K562 (cell line): Measurements from ENCODE around the gene NRROS. TPM values are rescaled to one million over a fixed set of nuclear protein-coding genes. Genes with fewer than 3 reads are reported as not detected.

Experiments used
- ATAC-seq: fragments of 200-7000 bp; cut with Tn5 transposase; 3 replicates; pipeline ENCODE4 v1.9.1; 2020; ENCODE audit warnings: moderate library complexity
- BruUV-seq: library from RNA; stranded (reverse); fragments of 400-500 nt; replicated peaks from 2 replicates; lab custom pipeline; 2021; lab: Mats Ljungman, UMichigan
- CTCF ChIA-PET: fragments of 300-600 bp; formaldehyde crosslinking; extraction: SDS; loops from one replicate; lab custom pipeline; 2021; ENCODE audit warnings: low intra/inter-chr PET ratio; lab: Yijun Ruan, JAX
- POLR2A ChIA-PET: fragments of 300-600, 350-650 bp; sonication (Branson Sonifier 250); formaldehyde crosslinking; extraction: SDS; loops from one replicate; lab custom pipeline; 2021; ENCODE audit warnings: antibody characterized with exemption, inconsistent platforms; lab: Yijun Ruan, JAX
- DNase-seq, 4 experiments: peaks; one replicate each; pipeline versions ENCODE4 v3.0.0 to v3.0.0-alpha.2; 2011 to 2018; ENCODE audit warnings: low spot score in 3 of 4, mixed read lengths in 3 of 4; ENCODE audit errors: extremely low read depth in 1 of 4
- FAIRE-seq: peaks from 2 replicates; lab custom pipeline; 2011; peaks lifted over from hg19 to GRCh38; lab: Jason Lieb, UNC
- H2AFZ ChIP-seq: 2 replicates; pipeline ENCODE4 v1.6.0; 2011; ENCODE audit warnings: low read depth, low read length, control low read depth, inconsistent platforms
- H3K27ac ChIP-seq: fragments of 200-600 bp; 3 replicates; pipeline ENCODE4 v1.8.0; 2011; ENCODE audit warnings: low read depth, mild to moderate bottlenecking, control low read depth, inconsistent platforms, low read length, moderate library complexity, mixed read lengths; ENCODE audit errors: extremely low read depth
- H3K27me3 ChIP-seq, 2 experiments: fragments of 300-600 bp in 1 of 2; 2 replicates in 1 of 2; 3 replicates in 1 of 2; pipeline versions ENCODE4 v1.6.0 to v1.8.0; 2011; ENCODE audit warnings: inconsistent platforms in 2 of 2, low read length in 2 of 2, mild to moderate bottlenecking in 1 of 2, mixed read lengths in 1 of 2, moderate library complexity in 1 of 2; ENCODE audit not compliant: control insufficient read depth in 2 of 2, insufficient read depth in 2 of 2
- H3K36me3 ChIP-seq: fragments of 300-600 bp; 3 replicates; pipeline ENCODE4 v1.8.0; 2011; ENCODE audit warnings: mild to moderate bottlenecking, low read length, inconsistent platforms; ENCODE audit not compliant: control insufficient read depth, insufficient read depth
- H3K4me1 ChIP-seq, 2 experiments: fragments of 200-600 bp in 1 of 2; replicated peaks in 1 of 2; 2 replicates in 1 of 2; 3 replicates in 1 of 2; pipeline versions ENCODE4 v1.5.1 to v1.8.0; 2011; ENCODE audit warnings: inconsistent platforms in 2 of 2, low read length in 2 of 2, mild to moderate bottlenecking in 1 of 2, mixed read lengths in 1 of 2, moderate library complexity in 1 of 2; ENCODE audit not compliant: control insufficient read depth in 2 of 2, insufficient read depth in 2 of 2
- H3K4me2 ChIP-seq: 2 replicates; pipeline ENCODE4 v1.6.1; 2011; ENCODE audit warnings: low read length, control low read depth, inconsistent platforms, mixed read lengths; ENCODE audit not compliant: insufficient read depth
- H3K4me3 ChIP-seq: fragments of 200-600 bp; sonication (generic), shearing (Covaris generic); 2 replicates; pipeline ENCODE4 v1.5.1; 2016; ENCODE audit warnings: control low read depth, inconsistent platforms
- H3K79me2 ChIP-seq: fragments of 200-600 bp; 3 replicates; pipeline ENCODE4 v1.8.0; 2011; ENCODE audit warnings: low read length, inconsistent platforms; ENCODE audit not compliant: control insufficient read depth, insufficient read depth
- H3K9ac ChIP-seq, 2 experiments: 2 replicates each; pipeline versions ENCODE4 v1.6.0 to v1.6.1; 2011; ENCODE audit warnings: low read depth in 2 of 2, low read length in 2 of 2, control low read depth in 1 of 2, inconsistent platforms in 1 of 2, mild to moderate bottlenecking in 1 of 2, mixed read lengths in 1 of 2; ENCODE audit not compliant: insufficient read depth in 1 of 2
- H3K9me1 ChIP-seq: one replicate; pipeline ENCODE4 v1.6.0; 2011; ENCODE audit warnings: inconsistent platforms, mild to moderate bottlenecking, low read length, moderate library complexity; ENCODE audit not compliant: control insufficient read depth, insufficient read depth
- H3K9me3 ChIP-seq: replicated peaks from 2 replicates; pipeline ENCODE4 v1.5.1; 2011; ENCODE audit warnings: low read depth, low read length, inconsistent platforms; ENCODE audit not compliant: control insufficient read depth, insufficient read depth
- H4K20me1 ChIP-seq: replicated peaks from 2 replicates; pipeline ENCODE4 v1.6.1; 2011; ENCODE audit warnings: low read length, inconsistent platforms, mixed read lengths; ENCODE audit not compliant: control insufficient read depth, insufficient read depth
- KDM1A ChIP-seq, 2 experiments: fragments of 450-650 bp; IDR thresholded peaks; 2 replicates each; pipeline ENCODE4 v1.6.1; 2016; ENCODE audit warnings: mild to moderate bottlenecking in 2 of 2
- RBM25 ChIP-seq: fragments of 200-400 bp; formaldehyde crosslinking; IDR thresholded peaks from 2 replicates; pipeline ENCODE4 v1.6.1; 2018; ENCODE audit warnings: low read length, low read depth, moderate library complexity; ENCODE audit not compliant: severe bottlenecking
- SRSF7 ChIP-seq: fragments of 200-400 bp; formaldehyde crosslinking; optimal IDR thresholded peaks from 2 replicates; pipeline ENCODE3; 2017; ENCODE audit warnings: mild to moderate bottlenecking, low read depth, low read length
- ZNF121 ChIP-seq: sonication (generic); formaldehyde crosslinking; conservative IDR thresholded peaks from 2 replicates; pipeline ENCODE4 v1.8.0; 2022; ENCODE audit warnings: missing genetic modification reagents
- ZNF696 ChIP-seq: fragments of 250-450 bp; sonication (Bioruptor Pico); conservative IDR thresholded peaks from 2 replicates; pipeline ENCODE4 v1.4.0; 2020; ENCODE audit warnings: mild to moderate bottlenecking, moderate library complexity
- ZNF785 ChIP-seq: fragments of 250-450 bp; sonication (Bioruptor Pico); IDR thresholded peaks from 2 replicates; pipeline ENCODE4 v1.4.0; 2020; ENCODE audit warnings: mild to moderate bottlenecking
- WGBS: fragments of 100-300 bp; shearing (Covaris generic); methylation state at CpG from one replicate; pipeline ENCODE4 v1.1.6; 2016; ENCODE audit warnings: low coverage, mixed read lengths; ENCODE audit not compliant: insufficient coverage; ENCODE audit errors: missing lambda C conversion rate; 5-methylcytosine and 5-hydroxymethylcytosine counted together
- in situ Hi-C: fragments of 300-500 bp; cut with MboI; formaldehyde crosslinking; loops from 4 replicates; pipeline ENCODE4 v1.15.0; 2018; ENCODE audit warnings: inconsistent platforms, mixed read lengths
- intact Hi-C: fragments of 100-400 bp; cut with micrococcal nuclease; formaldehyde crosslinking; loops from 2 replicates; pipeline ENCODE4 v1.14.2; 2022
- polyA plus RNA-seq, 8 experiments: library from polyadenylated mRNA; depleted of rRNA in 4 of 8; stranded (reverse) in 5 of 8; unstranded in 3 of 8; fragments of >200 nt; fragmentation: Nextera tagmentation in 2 of 8; fragmentation: Illumina TruSeq in 1 of 8; extraction: Ambion mirVana in 2 of 8; extraction: Trizol in 1 of 8; gene quantifications; 2 replicates each; pipeline versions ENCODE4 v1.2.1 to v1.2.3, GENCODE V29; 2011 to 2014; ENCODE audit warnings: inconsistent platforms in 1 of 8, missing spikeins in 1 of 8
- total RNA-seq, 7 experiments: library from RNA; depleted of rRNA in 6 of 7; stranded (reverse); fragments of >200 nt in 6 of 7; fragmentation: Illumina TruSeq in 2 of 7; extraction: Trizol in 2 of 7; gene quantifications; 2 replicates each; pipeline versions ENCODE4 v1.2.1 to v1.2.3, GENCODE V29; 2011 to 2021; ENCODE audit warnings: low replicate concordance in 1 of 7

Gene NRROS
- total and polyA plus RNA-seq, 9 of the 15 experiments (the other 6 are each of a cell fraction or from before 2014, with no cell fraction given) = 0.34 to 13.8 (median 3.8) TPM

- TF ChIP-seq ZNF121 (CRISPR knock-in tag) = peak; percentile 72
- TF ChIP-seq KDM1A (IDR thresholded peaks at IDR 0.05) = 0 out of 4 replicates have a peak, but pooled peaks have one; percentile 13 to 25
- peak; percentile 46 for TF ChIP-seq RBM25
- TF ChIP-seq ZNF785 (CRISPR knock-in tag) = no peak
- no peaks in the 10 kb centered on the region for H4K20me1 ChIP-seq
- BruUV-seq = no TSS peak
- H3K9me1 ChIP-seq = no peaks in the 10 kb centered on the region
- no peak overlapping the region for H3K4me3 ChIP-seq
- intact Hi-C loops = no loop called here
- no peak overlapping the region for H3K27ac ChIP-seq
- H3K27me3 ChIP-seq = no peaks in the 10 kb centered on the region
- no peaks in the 10 kb centered on the region for H3K36me3 ChIP-seq
- H3K4me1 ChIP-seq = peaks cover 8 to 21% of the 10 kb centered on the region in 2 experiments; a peak in 4 of 5 replicates
- in situ Hi-C loops = loop anchor here (10.0 kb wide), 1 partner anchor 374 kb away; no protein-coding TSS in a partner anchor
- H3K4me2 ChIP-seq = no peak overlapping the region; the same call in 1 of the 2 replicates
- no peaks in the 10 kb centered on the region for H3K79me2 ChIP-seq
- POLR2A ChIA-PET = no interaction called here
- H2AFZ ChIP-seq = peak overlapping the region; percentile 83
- FAIRE-seq (peak; percentile 29), DNase-seq (no peak), ATAC-seq (no peak)
- no peak overlapping the region for H3K9ac ChIP-seq
- no peaks in the 10 kb centered on the region for H3K9me3 ChIP-seq
- CTCF ChIA-PET = interaction anchor here (0.6 kb wide), 1 partner anchor 587 kb away, joined by 3 read pairs; no protein-coding TSS in a partner anchor
- 79% methylated on average over 7 of the region's 7 CpGs for WGBS
Observed at GRCh38 chr3:196600359-196600758, 39.1 kb upstream of the NRROS start.

GRCh38 chr3:196602673-196603072 is 36.8 kb upstream of the NRROS start:
- no peaks in the 10 kb centered on the region for H3K79me2 ChIP-seq
- no TSS peak for BruUV-seq
- no peak overlapping the region for H2AFZ ChIP-seq
- no peaks in the 10 kb centered on the region for H3K9me1 ChIP-seq
- no peak overlapping the region for H3K4me3 ChIP-seq
- no peak overlapping the region for H3K9ac ChIP-seq
- ChIA-PET POLR2A (no interaction called here), CTCF (no interaction called here)
- H3K4me1 ChIP-seq = peaks cover 8 to 17% of the 10 kb centered on the region in 2 experiments; a peak in 4 of 5 replicates
- H3K27me3 ChIP-seq = no peaks in the 10 kb centered on the region
- in situ Hi-C loops (loop anchor here (10.0 kb wide), 1 partner anchor 372 kb away; no protein-coding TSS in a partner anchor), intact Hi-C loops (no loop called here)
- no peaks in the 10 kb centered on the region for H4K20me1 ChIP-seq
- WGBS = 67% methylated on average over 6 of the region's 6 CpGs
- TF ChIP-seq SRSF7 = no peak
- TF ChIP-seq ZNF696 (CRISPR knock-in tag) = no peak
- no peaks in the 10 kb centered on the region for H3K9me3 ChIP-seq
- no peak for ATAC-seq
- no peak overlapping the region for H3K4me2 ChIP-seq
- no peak overlapping the region for H3K27ac ChIP-seq
- H3K36me3 ChIP-seq = no peaks in the 10 kb centered on the region
- no peak for FAIRE-seq
- DNase-seq = no peak
